ENCODE results near the gene ZNF862.

Gene ZNF862

GRCh38 chr7:149882248-149883047, 44.3 kb downstream of the ZNF862 start (continued):
- TF ChIP-seq TSHZ2 (CRISPR knock-in tag; IDR thresholded peaks at IDR 0.05) = no peak
- TF ChIP-seq CSDC2 (CRISPR knock-in tag; IDR thresholded peaks at IDR 0.05) = no peak
- no peak for TF ChIP-seq RARB (CRISPR knock-in tag; IDR thresholded peaks at IDR 0.05)

GRCh38 chr7:149883048-149883438, 44.9 kb downstream of the ZNF862 start:
- no peak for ATAC-seq
- no peak for TF ChIP-seq CSRNP3 (CRISPR knock-in tag; IDR thresholded peaks at IDR 0.05)
- TF ChIP-seq CREB5 (CRISPR knock-in tag; IDR thresholded peaks at IDR 0.05; ENCODE audit: low read depth) = no peak
- TF ChIP-seq SNAI2 (CRISPR knock-in tag; IDR thresholded peaks at IDR 0.05) = no peak
- TF ChIP-seq OSR1 (CRISPR knock-in tag; IDR thresholded peaks at IDR 0.05) = no peak
- no peak for TF ChIP-seq TCF4 (CRISPR knock-in tag; IDR thresholded peaks at IDR 0.05; ENCODE audit: borderline replicate concordance)
- TF ChIP-seq ZFP3 (CRISPR knock-in tag; IDR thresholded peaks at IDR 0.05) = no peak
- TF ChIP-seq PPARA (CRISPR knock-in tag; IDR thresholded peaks at IDR 0.05; ENCODE audit: borderline replicate concordance) = no peak

GRCh38 chr7:149883452-149883861, 45.3 kb downstream of the ZNF862 start:
- no peak for TF ChIP-seq PATZ1 (CRISPR knock-in tag; IDR thresholded peaks at IDR 0.05; ENCODE audit: borderline replicate concordance)
- TF ChIP-seq TCF4 (CRISPR knock-in tag; IDR thresholded peaks at IDR 0.05; ENCODE audit: borderline replicate concordance) = no peak
- TF ChIP-seq ZNF565 (CRISPR knock-in tag; conservative IDR thresholded peaks at IDR 0.05; ENCODE audit: low read depth) = no peak
- no peak for TF ChIP-seq ZNF8 (CRISPR knock-in tag; IDR thresholded peaks at IDR 0.05)
- no peak for TF ChIP-seq RARB (CRISPR knock-in tag; IDR thresholded peaks at IDR 0.05)
- no peak for TF ChIP-seq ARNTL (CRISPR knock-in tag; IDR thresholded peaks at IDR 0.05; ENCODE audit: borderline replicate concordance, low read depth)
- TF ChIP-seq ZC3H10 (CRISPR knock-in tag; IDR thresholded peaks at IDR 0.05) = no peak
- no peak for TF ChIP-seq SNAI2 (CRISPR knock-in tag; IDR thresholded peaks at IDR 0.05)
- no peak for TF ChIP-seq GLIS3 (CRISPR knock-in tag; IDR thresholded peaks at IDR 0.05)
- TF ChIP-seq CREB5 (CRISPR knock-in tag; IDR thresholded peaks at IDR 0.05; ENCODE audit: low read depth) = no peak
- TF ChIP-seq TOX (CRISPR knock-in tag; IDR thresholded peaks at IDR 0.05; ENCODE audit: borderline replicate concordance) = no peak
- no peak for TF ChIP-seq TSHZ2 (CRISPR knock-in tag; IDR thresholded peaks at IDR 0.05)
- no peak for TF ChIP-seq CSDC2 (CRISPR knock-in tag; IDR thresholded peaks at IDR 0.05)
- no peak for TF ChIP-seq OSR1 (CRISPR knock-in tag; IDR thresholded peaks at IDR 0.05)
- TF ChIP-seq PPARA (CRISPR knock-in tag; IDR thresholded peaks at IDR 0.05; ENCODE audit: borderline replicate concordance) = no peak
- ATAC-seq = peak; percentile 86

Data from SK-N-SH treated with all-trans-retinoic acid at 6 μM for 48 hours (cell line).